Right kidney (tissue), 1 donor: ENCODE measurements around the gene LOXL1.

ENCODE experiments used
- DNase-seq: peaks from one replicate; pipeline ENCODE4 v3.0.0-alpha.2; 2016

LOXL1 gene

GRCh38 chr15:73978896-73979295 is 52.6 kb downstream of the LOXL1 start:
- no peak for DNase-seq

DNA sequence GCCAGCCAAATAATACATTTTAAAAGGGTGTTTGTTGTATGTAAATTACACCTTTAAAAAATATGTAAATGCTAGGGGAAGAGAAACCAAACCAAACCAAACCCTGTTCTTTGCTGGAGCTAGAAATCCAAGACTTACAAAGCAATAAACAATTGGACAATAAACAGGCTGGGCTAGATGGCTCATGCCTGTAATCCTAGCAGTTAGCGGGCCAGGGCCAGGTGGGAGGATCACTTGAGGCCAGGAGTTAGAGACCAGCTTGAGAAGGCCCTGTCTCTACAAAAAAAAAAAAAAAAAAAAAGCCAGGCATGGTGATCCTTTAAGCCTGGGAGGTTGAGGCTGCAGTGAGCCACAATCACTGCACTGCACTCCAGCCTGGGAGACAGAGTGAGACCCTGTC is 53.4 kb downstream of the LOXL1 start:
- DNase-seq = no peak

GRCh38 chr15:73981761-73982221 is 55.5 kb downstream of the LOXL1 start:
- no peak for DNase-seq

DNA sequence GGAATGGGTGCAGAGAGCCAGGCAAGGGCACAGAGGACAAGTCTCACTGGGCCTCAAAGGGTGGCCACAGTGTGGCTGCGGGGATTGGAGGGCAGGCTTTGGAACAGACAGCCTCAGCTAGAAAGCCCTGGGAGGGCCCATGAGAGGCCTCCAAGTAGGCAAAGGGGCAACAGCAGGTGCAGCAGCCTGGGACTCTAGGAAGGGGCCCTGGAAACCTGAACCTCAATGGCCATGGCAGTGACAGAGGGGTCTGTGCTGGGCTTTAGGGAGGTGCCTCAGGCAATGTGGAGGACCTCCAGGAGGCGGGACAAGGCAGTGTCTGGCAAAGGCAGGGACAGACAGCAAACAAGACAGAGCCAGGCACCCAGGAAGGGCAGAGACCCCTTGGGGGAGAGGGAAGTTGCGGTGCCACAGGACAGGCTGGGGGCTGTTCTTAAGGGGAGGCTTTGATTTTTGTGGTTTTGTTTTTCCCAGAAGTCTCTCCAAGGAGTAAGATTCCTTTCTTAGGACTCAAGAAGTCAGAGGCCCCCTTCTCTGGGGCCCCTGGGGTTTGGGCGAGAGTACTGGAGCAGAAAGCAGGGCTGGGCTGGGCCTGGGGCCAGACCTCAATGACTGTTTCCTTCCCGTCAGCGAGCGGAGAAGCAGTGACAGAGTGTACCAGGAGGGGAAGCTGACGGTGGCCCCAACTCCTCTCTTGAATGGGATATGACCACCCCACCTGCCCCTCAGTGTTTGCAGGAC is 56.1 kb downstream of the LOXL1 start:
- DNase-seq = peak; percentile 63

- peak; percentile 26 for DNase-seq
Measured at GRCh38 chr15:73983211-73983727, 57.0 kb downstream of the LOXL1 start.

DNA sequence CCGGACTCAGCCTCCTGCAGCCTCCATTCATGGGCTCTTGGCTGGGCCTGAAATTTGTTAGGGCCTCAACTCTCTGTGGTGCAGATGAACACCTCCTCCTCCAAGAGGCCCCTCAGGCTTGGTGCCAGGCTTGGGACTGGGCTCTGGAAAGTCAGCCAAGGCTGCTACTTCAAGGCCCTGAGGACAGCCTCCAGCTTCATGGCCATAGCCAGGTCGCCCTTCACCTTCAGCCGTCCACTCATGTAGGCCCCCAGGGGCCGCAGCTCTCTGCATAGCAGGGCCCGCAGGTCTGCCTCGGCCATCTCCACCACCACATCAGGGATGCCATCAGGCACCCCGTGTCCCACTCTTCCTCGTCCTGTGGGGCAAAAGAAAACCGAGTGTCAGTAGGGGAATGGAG is 57.5 kb downstream of the LOXL1 start:
- DNase-seq = no peak

DNA sequence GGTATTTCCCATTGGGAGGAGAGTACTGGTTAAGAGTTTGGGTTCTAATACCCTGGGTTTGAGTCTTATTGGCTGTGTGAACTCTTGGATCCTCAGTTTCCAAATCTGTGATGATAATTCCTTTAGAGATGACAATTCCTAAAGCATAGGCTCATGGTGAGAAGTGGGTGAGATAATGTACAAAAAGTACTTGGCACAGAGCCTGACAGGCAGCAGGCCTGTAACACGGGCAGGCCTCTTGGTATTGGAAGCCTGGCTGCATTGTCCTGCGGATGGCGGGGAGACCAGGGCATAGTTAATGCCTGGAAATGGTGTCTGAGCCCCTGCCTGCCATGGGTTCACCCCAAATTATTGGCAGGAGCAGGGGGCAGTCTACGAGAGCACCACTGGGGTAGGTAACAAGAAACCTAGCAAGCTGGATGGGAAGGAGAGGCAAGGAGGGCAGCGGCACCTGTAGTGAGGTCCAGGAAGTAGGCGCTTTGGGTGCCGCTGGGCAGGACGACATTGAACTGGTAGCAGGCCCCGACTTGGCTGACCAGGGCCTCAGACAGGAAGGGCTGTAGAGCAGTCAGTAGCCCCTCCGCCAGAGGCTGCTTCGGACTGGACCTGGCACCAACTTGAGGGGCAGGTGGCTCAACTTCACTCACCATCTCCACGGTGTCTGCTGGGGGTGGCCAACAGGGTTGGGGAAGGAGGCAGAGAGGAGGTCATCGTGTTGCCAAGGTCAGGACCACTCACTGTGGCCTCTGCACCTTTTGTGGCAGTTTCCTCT is 58.1 kb downstream of the LOXL1 start:
- DNase-seq = no peak

DNA sequence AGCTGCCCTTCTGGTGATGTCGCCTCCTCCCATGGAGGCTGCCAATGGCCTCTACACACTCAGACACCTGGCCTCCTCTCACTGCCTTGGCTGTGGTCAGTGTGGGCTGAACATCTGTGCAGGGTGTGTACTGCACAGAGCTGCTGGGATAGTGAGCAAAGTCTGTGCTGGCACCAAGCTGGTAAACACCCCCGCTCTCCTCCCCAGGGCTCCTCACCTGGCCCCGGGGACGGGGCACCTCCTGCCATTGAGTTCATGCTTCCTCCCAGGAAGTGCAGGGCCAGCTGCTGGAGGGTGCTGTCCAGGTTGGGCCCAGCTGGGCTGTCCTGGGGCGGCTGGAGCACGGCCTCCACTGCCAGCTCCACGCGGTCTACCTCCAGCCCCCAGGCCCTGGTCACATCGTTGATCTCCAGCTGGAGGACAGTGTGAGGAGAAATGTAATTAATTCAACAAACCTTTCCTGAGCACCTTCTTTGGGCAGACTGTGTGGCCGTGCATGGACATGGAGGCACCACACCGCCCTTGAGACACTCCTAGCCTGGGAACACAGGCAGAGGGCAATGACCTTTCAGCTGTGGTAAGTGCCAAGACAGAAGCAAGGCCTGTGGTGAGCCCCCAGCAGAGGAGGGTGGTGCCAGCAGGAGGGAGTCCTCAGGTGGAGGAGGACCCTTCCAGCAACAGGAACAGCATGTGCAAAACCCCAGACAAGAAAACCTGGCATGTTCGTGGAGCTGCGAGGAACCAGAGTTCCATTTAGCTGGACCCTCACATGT is 59.0 kb downstream of the LOXL1 start:
- no peak for DNase-seq

GRCh38 chr15:73986055-73986775 is 60.0 kb downstream of the LOXL1 start:
- DNase-seq = no peak

GRCh38 chr15:73986776-73987056 is 60.5 kb downstream of the LOXL1 start:
- DNase-seq = no peak

DNA sequence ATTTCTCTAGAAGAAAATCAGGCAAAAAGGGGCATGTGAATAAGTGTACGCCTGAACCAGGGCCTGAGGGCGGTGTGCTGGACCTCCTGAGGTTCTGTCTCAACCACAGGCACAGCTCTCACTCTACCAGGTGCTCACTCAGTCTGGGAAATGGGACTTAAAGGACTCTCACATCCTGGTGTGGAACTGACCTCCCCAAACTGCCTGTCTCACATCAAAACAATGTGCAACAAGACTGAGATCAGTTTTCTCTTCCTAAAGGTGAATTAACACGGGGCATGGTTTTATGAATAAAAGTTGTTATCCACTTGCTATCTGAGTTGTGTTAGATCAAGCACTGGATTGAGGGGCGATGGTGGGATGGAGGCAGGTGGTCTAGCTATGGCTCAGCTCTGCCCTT is 61.0 kb downstream of the LOXL1 start:
- no peak for DNase-seq

DNA sequence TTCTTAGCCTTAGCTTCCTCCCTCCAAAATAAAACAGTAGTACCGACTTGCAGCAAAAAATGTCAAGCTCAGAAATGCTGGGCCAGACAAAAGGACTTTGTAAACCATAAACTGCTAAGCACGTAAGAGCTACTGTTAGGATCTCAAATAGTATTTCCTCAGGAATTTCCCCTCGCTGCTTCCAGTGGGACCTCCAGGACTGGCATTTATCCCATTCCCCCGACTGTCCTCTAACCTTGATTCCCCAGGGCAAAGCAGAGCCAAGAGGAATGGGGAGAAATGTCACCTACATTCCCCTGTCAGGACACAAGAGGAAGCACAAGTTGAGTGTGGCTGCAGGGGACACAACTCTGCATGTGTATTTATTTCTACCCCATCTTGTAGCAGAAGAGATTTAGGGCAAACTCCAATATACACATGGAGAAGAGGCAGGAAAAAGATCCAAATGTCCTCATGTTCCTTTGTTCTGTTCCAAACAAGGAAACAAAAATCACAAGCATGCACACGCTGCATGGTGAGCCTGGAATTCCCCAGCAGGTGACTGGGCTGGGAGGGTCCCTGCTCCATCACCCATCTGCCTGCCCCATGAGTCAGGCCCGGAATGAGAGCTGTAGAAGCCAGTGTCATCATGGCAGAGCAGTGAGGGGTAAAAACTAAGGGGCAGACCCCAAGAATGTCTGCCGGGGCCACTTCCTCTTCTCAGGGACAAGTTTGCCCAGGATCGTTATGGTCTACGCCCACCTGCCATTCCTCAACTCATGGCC is 61.6 kb downstream of the LOXL1 start:
- DNase-seq = no peak

DNA sequence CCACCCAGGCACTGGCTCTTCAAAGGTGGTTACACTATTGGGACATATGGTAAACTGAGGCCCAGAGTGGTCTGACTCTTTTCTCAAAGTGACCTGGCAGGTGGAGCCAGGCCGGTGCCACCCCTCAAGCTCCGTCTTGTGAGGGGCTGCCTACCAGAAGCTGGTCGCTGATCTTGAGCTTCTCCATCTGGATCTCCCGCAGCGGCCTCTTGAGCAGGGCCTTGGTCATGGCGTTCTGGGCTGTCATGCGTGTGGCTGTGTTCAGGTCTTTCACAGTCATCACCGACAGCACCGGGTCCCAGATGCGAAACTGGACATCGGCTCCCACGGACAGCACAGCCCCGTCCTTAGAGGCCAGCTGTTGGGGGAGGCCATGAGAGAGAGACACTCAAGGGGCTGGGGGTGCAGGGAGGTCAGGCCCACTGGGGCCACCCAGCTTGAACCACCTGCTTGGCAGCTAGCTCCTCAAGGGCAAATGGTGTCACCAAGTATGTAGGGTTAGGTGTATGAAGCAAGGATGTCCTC is 62.2 kb downstream of the LOXL1 start:
- DNase-seq = no peak

- no peak for DNase-seq
Measured at GRCh38 chr15:73989001-73989798, 62.9 kb downstream of the LOXL1 start.

DNA sequence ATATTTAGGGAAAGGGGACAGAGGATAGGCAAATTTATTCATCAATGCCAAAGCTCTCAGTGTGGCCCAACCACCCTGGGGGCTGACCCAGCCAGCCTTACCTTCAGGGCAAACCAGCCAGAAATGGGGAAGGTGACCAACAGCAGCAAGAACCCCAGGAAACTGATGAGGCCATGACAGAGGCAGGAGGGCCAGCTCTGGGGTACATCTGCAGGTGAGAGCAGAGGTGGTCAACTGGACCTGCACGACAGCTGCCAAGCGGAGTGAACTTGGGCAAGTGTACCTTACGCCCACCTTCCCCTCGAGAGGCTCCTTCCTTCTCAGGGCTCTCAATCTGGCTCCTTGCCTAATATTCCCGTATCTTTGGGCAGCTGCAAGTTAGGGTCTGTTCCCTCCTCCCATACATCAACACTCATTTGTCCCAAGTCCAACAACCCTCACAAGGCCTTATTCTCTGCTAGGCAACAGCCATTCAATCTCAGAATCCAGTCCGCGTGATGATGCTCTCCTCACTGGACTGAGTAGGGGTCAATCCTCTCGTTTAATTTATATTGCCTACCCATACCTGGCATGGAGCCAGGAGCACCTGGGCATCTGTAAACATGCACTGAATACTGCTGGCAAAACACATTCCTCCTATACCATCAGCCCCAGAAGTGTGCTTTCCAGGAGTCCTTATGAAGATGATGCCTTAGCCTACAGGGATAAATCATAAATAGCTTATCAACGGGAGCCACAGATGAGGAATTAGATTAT is 64.2 kb downstream of the LOXL1 start:
- DNase-seq = no peak

DNA sequence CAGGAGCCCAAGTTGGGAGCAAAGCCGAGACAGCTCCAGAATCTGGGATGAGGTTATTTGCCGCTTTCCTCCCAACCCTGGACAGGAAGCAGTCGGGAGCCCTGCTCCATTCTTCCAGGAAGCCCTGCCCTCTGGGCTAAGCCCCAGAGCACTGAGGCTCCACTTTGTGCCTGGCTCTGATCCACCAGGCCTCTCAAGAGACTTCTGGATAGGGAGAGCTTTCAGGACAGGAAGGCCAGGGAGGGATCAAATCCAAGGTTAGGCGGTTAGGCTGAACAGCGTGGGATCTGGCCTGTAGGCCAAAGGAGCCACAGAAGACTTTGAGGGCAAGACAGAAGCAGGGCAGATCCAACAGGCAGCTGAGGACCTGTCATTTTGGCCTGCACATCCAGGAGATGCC is 65.0 kb downstream of the LOXL1 start:
- no peak for DNase-seq

DNA sequence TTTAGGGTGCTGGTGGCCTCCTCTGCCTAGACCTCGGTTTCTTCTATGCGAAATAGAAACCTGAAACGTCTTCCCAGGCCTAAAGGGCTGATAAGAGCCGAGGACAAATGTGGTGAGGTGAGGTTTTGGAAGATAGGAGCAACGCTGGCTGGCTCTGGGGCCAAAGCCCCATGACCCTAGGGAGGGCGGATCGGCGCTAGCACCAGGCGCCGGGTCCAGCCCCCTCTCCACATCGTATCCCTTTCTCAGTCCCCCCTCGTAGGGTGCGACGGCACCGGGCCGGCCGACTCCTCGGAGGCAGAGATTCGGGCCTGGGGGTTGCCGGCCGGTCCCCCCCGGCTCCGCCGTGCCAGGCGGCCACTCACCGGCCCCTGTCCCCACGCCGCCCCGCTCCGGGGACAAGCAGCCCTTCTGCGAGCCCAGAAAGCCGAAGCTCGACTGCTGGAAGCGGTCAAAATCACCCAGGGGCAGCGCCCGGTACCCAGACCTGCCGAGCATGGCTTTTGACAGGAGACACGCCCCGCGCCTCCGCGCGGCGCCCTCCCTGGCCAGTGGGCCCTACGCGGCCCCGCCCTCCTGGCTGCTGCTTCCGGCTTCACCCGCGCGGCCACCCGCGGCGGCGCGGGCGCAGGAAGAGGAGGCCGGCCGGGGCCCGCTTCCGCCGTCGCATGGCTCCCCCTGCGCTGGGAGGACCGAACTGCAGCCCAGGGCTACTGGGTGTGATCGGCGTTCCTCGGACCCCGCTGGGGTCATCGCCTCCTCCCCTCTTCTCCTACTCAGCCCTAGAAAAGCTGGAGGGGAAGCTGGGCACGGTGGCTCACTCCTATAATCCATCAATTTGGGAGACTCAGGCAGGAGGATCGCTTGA is 65.7 kb downstream of the LOXL1 start, which contains the start of gene STOML1:
STOML1 (minus strand) TSS at position 570 of the 868 bp plus-strand sequence; CDS start at position 498, 72 bp downstream.
- DNase-seq = peak; percentile 83

DNA sequence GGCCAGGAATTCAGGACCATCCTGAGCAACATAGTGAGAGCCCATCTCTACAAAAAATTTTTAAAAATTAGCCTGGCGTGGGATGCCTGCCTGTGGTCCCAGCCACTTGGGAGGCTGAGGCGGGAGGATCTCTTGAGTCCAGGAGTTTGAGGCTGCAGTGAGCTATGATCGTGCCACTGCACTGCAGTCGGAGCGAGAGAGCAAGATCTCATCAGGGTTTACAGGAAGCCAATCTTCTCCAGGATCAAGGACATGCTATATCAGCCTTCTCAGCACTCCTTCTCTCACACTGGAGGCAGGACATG is 66.3 kb downstream of the LOXL1 start:
- no peak for DNase-seq
